HEK293 (cell line): Measurements from ENCODE around the gene CCDC120.

ENCODE experiments used
- CTCF ChIP-seq: fragments of 450-650 bp; formaldehyde crosslinking; IDR thresholded peaks from 2 replicates; pipeline ENCODE4 v1.5.1; 2016; ENCODE audit warnings: missing biosample characterization, missing genetic modification characterization
- EGR2 ChIP-seq: fragments of 450-650 bp; formaldehyde crosslinking; IDR thresholded peaks from 2 replicates; pipeline ENCODE4 v1.5.1; 2016; ENCODE audit warnings: low read depth, missing biosample characterization, missing genetic modification characterization
- FEZF1 ChIP-seq: fragments of 450-650 bp; formaldehyde crosslinking; IDR thresholded peaks from 2 replicates; pipeline ENCODE4 v1.5.1; 2016; ENCODE audit warnings: missing biosample characterization, missing genetic modification characterization
- KLF16 ChIP-seq: fragments of 450-650 bp; formaldehyde crosslinking; IDR thresholded peaks from 2 replicates; pipeline ENCODE4 v1.5.1; 2017; ENCODE audit warnings: missing biosample characterization, missing genetic modification characterization
- KLF9 ChIP-seq: fragments of 450-650 bp; formaldehyde crosslinking; IDR thresholded peaks from 2 replicates; pipeline ENCODE4 v1.5.1; 2016; ENCODE audit warnings: missing biosample characterization, missing genetic modification characterization, low read depth
- SALL2 ChIP-seq: fragments of 450-650 bp; formaldehyde crosslinking; IDR thresholded peaks from 2 replicates; pipeline ENCODE4 v1.5.0; 2017; ENCODE audit warnings: missing biosample characterization, mild to moderate bottlenecking, missing genetic modification characterization, borderline replicate concordance
- ZBTB48 ChIP-seq: fragments of 450-650 bp; formaldehyde crosslinking; IDR thresholded peaks from 2 replicates; pipeline ENCODE4 v1.5.1; 2016; ENCODE audit warnings: missing biosample characterization, missing genetic modification characterization
- ZBTB7A ChIP-seq: fragments of 450-650 bp; formaldehyde crosslinking; IDR thresholded peaks from 2 replicates; pipeline ENCODE4 v1.5.1; 2016; ENCODE audit warnings: low read depth, missing biosample characterization, missing genetic modification characterization
- ZFHX2 ChIP-seq: fragments of 450-650 bp; formaldehyde crosslinking; conservative IDR thresholded peaks from 2 replicates; pipeline ENCODE4 v1.5.1; 2016; ENCODE audit warnings: missing biosample characterization, missing genetic modification characterization
- ZNF10 ChIP-seq: fragments of 450-650 bp; formaldehyde crosslinking; IDR thresholded peaks from 2 replicates; pipeline ENCODE4 v1.5.1; 2017; ENCODE audit warnings: missing biosample characterization, missing genetic modification characterization
- ZNF157 ChIP-seq: fragments of 450-650 bp; formaldehyde crosslinking; IDR thresholded peaks from 2 replicates; pipeline ENCODE4 v1.5.1; 2016; ENCODE audit warnings: missing biosample characterization, missing genetic modification characterization
- ZNF2 ChIP-seq: fragments of 450-650 bp; formaldehyde crosslinking; IDR thresholded peaks from 2 replicates; pipeline ENCODE4 v1.5.1; 2016; ENCODE audit warnings: missing biosample characterization, missing genetic modification characterization
- ZNF24 ChIP-seq: fragments of 450-650 bp; formaldehyde crosslinking; IDR thresholded peaks from 2 replicates; pipeline ENCODE4 v1.5.1; 2016; ENCODE audit warnings: missing biosample characterization, missing genetic modification characterization
- ZNF280D ChIP-seq: fragments of 450-650 bp; formaldehyde crosslinking; IDR thresholded peaks from 2 replicates; pipeline ENCODE4 v1.5.1; 2016; ENCODE audit warnings: missing biosample characterization, missing genetic modification characterization
- ZNF324 ChIP-seq: fragments of 450-650 bp; formaldehyde crosslinking; IDR thresholded peaks from 2 replicates; pipeline ENCODE4 v1.5.1; 2016; ENCODE audit warnings: missing biosample characterization, missing genetic modification characterization
- ZNF529 ChIP-seq: fragments of 450-650 bp; formaldehyde crosslinking; IDR thresholded peaks from 2 replicates; pipeline ENCODE4 v1.5.1; 2017; ENCODE audit warnings: missing genetic modification characterization, missing biosample characterization; ENCODE audit not compliant: insufficient replicate concordance
- ZNF776 ChIP-seq: fragments of 450-650 bp; formaldehyde crosslinking; IDR thresholded peaks from 2 replicates; pipeline ENCODE4 v1.5.0; 2017; ENCODE audit warnings: missing biosample characterization, missing genetic modification characterization, borderline replicate concordance
- ZSCAN30 ChIP-seq: fragments of 450-650 bp; IDR thresholded peaks from 2 replicates; pipeline ENCODE4 v1.5.1; 2018; ENCODE audit warnings: missing biosample characterization, mild to moderate bottlenecking, missing genetic modification characterization, moderate library complexity
- TF ChIP-seq, protein P1 (sequence below): fragments of 450-650 bp; formaldehyde crosslinking; conservative IDR thresholded peaks from 2 replicates; pipeline ENCODE4 v1.5.1; 2016; ENCODE audit warnings: low read depth, missing biosample characterization, missing genetic modification characterization
- TF ChIP-seq, protein P2 (sequence below): fragments of 450-650 bp; formaldehyde crosslinking; IDR thresholded peaks from 2 replicates; pipeline ENCODE4 v1.5.1; 2017; ENCODE audit warnings: missing biosample characterization, missing genetic modification characterization
- TF ChIP-seq, protein P3 (sequence below): fragments of 450-650 bp; formaldehyde crosslinking; IDR thresholded peaks from 2 replicates; pipeline ENCODE4 v1.5.1; 2016; ENCODE audit warnings: missing biosample characterization, missing genetic modification characterization
- TF ChIP-seq, protein P4 (sequence below): fragments of 450-650 bp; formaldehyde crosslinking; IDR thresholded peaks from 2 replicates; pipeline ENCODE4 v1.5.1; 2017; ENCODE audit warnings: missing biosample characterization, missing genetic modification characterization

The CCDC120 gene

DNA sequence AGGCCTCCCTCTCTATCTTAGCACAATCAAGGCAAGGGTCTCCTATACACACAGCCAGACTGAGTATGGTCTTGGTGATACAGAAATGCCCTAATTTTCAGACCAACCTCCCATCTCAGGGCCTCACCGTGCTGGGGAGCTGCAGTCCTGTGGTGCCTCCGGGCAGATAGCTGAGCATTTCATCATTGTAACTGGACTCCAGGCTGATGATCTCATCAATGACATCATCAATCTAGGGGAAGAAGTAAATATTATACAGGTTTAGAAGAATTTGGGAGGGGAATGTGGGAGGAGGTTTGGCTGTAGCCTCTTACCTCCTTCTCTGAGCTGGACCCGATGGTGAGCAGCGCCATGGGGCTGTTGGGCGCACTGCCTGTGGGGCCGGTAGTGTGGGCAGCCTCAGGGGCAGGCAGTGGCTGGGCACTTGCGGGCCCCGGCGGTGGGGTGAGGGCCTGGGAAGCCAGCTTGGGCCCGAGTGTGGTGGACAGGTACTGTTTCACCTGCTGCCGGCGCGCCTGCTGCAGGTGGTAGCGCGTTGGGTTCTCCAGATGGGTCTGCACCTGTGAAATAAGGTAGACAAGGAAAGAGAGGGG lies 20.8 kb upstream of the CCDC120 start (continued):
- TF ChIP-seq ZNF280D (tag by site-specific recombination): no peak
- TF ChIP-seq, protein P1, sequence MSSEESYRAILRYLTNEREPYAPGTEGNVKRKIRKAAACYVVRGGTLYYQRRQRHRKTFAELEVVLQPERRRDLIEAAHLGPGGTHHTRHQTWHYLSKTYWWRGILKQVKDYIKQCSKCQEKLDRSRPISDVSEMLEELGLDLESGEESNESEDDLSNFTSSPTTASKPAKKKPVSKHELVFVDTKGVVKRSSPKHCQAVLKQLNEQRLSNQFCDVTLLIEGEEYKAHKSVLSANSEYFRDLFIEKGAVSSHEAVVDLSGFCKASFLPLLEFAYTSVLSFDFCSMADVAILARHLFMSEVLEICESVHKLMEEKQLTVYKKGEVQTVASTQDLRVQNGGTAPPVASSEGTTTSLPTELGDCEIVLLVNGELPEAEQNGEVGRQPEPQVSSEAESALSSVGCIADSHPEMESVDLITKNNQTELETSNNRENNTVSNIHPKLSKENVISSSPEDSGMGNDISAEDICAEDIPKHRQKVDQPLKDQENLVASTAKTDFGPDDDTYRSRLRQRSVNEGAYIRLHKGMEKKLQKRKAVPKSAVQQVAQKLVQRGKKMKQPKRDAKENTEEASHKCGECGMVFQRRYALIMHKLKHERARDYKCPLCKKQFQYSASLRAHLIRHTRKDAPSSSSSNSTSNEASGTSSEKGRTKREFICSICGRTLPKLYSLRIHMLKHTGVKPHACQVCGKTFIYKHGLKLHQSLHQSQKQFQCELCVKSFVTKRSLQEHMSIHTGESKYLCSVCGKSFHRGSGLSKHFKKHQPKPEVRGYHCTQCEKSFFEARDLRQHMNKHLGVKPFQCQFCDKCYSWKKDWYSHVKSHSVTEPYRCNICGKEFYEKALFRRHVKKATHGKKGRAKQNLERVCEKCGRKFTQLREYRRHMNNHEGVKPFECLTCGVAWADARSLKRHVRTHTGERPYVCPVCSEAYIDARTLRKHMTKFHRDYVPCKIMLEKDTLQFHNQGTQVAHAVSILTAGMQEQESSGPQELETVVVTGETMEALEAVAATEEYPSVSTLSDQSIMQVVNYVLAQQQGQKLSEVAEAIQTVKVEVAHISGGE (tag by site-specific recombination): no peak
- TF ChIP-seq ZNF24: peak; percentile 70; the same call in 1 of the 2 replicates
- TF ChIP-seq, protein P2, sequence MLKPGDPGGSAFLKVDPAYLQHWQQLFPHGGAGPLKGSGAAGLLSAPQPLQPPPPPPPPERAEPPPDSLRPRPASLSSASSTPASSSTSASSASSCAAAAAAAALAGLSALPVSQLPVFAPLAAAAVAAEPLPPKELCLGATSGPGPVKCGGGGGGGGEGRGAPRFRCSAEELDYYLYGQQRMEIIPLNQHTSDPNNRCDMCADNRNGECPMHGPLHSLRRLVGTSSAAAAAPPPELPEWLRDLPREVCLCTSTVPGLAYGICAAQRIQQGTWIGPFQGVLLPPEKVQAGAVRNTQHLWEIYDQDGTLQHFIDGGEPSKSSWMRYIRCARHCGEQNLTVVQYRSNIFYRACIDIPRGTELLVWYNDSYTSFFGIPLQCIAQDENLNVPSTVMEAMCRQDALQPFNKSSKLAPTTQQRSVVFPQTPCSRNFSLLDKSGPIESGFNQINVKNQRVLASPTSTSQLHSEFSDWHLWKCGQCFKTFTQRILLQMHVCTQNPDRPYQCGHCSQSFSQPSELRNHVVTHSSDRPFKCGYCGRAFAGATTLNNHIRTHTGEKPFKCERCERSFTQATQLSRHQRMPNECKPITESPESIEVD (tag by site-specific recombination): no peak
- TF ChIP-seq ZNF324 (tag by site-specific recombination): 0 out of 2 replicates have a peak, but pooled peaks have one; percentile 53
- TF ChIP-seq ZSCAN30 (tag by site-specific recombination): no peak
- no peak for TF ChIP-seq ZNF157
- TF ChIP-seq FEZF1 (tag by site-specific recombination): no peak
- no peak for TF ChIP-seq ZBTB7A
- TF ChIP-seq ZNF10 (tag by site-specific recombination): no peak
- no peak for TF ChIP-seq KLF9
- no peak for TF ChIP-seq EGR2 (tag by site-specific recombination)
- TF ChIP-seq, protein P3, sequence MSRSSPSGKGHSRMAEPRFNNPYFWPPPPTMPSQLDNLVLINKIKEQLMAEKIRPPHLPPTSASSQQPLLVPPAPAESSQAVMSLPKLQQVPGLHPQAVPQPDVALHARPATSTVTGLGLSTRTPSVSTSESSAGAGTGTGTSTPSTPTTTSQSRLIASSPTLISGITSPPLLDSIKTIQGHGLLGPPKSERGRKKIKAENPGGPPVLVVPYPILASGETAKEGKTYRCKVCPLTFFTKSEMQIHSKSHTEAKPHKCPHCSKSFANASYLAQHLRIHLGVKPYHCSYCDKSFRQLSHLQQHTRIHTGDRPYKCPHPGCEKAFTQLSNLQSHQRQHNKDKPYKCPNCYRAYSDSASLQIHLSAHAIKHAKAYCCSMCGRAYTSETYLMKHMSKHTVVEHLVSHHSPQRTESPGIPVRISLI (tag by site-specific recombination): no peak
- TF ChIP-seq KLF16: no peak
- TF ChIP-seq ZFHX2: peak; percentile 50
- peak; percentile 49; the same call in 1 of the 2 replicates for TF ChIP-seq ZBTB48 (tag by site-specific recombination)
- TF ChIP-seq, protein P4, sequence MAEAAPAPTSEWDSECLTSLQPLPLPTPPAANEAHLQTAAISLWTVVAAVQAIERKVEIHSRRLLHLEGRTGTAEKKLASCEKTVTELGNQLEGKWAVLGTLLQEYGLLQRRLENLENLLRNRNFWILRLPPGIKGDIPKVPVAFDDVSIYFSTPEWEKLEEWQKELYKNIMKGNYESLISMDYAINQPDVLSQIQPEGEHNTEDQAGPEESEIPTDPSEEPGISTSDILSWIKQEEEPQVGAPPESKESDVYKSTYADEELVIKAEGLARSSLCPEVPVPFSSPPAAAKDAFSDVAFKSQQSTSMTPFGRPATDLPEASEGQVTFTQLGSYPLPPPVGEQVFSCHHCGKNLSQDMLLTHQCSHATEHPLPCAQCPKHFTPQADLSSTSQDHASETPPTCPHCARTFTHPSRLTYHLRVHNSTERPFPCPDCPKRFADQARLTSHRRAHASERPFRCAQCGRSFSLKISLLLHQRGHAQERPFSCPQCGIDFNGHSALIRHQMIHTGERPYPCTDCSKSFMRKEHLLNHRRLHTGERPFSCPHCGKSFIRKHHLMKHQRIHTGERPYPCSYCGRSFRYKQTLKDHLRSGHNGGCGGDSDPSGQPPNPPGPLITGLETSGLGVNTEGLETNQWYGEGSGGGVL (tag by site-specific recombination): peak; percentile 79
- no peak for TF ChIP-seq ZNF2 (tag by site-specific recombination)
- TF ChIP-seq ZNF529 (tag by site-specific recombination): no peak
- TF ChIP-seq SALL2 (tag by site-specific recombination): no peak
- no peak for TF ChIP-seq CTCF (tag by site-specific recombination)
- TF ChIP-seq ZNF776 (tag by site-specific recombination): no peak
